GM18907 (cell line): ENCODE results near the gene C11orf42.

Experiments
- ATAC-seq: cut with Tn5 transposase; IDR thresholded peaks from one replicate; pipeline ENCODE4 v1.9.1; 2021; ENCODE audit warnings: mild to moderate bottlenecking, moderate library complexity; ENCODE audit not compliant: unreplicated experiment

The C11orf42 gene

GRCh38 chr11:6251990-6252473, 46.7 kb downstream of the C11orf42 start:
- no peak for ATAC-seq

- ATAC-seq = peak; percentile 69
These were observed 47.8 kb downstream of the C11orf42 start for GRCh38 chr11:6253197-6253596.

- no peak for ATAC-seq
These were observed 52.8 kb downstream of the C11orf42 start for GRCh38 chr11:6258141-6258540.

- ATAC-seq = no peak
These were observed 53.3 kb downstream of the C11orf42 start for GRCh38 chr11:6258571-6259081.

- no peak for ATAC-seq
These were observed 54.9 kb downstream of the C11orf42 start for GRCh38 chr11:6260207-6260726.
